LNCaP clone FGC (cell line): Measurements from ENCODE around the gene FER.
"Not testable (repeated sequence)": the region's sequence is repeated elsewhere in the genome, so short reads cannot be mapped to it uniquely, and the experiment has no call there.

Source experiments
- DNase-seq: peaks from one replicate; pipeline ENCODE4 v3.0.0-alpha.2; 2011; ENCODE audit warnings: low read depth
- H3K4me3 ChIP-seq: 2 replicates; pipeline ENCODE4 v1.5.1; 2011; ENCODE audit warnings: mild to moderate bottlenecking, low read depth, low read length, control low read depth
- TF ChIP-seq, protein P1 (sequence below): IDR thresholded peaks from 2 replicates; pipeline ENCODE4 v1.5.1; 2012; ENCODE audit warnings: mild to moderate bottlenecking; ENCODE audit not compliant: control insufficient read depth, insufficient read depth; ENCODE audit errors: extremely low read depth

The FER gene

DNA sequence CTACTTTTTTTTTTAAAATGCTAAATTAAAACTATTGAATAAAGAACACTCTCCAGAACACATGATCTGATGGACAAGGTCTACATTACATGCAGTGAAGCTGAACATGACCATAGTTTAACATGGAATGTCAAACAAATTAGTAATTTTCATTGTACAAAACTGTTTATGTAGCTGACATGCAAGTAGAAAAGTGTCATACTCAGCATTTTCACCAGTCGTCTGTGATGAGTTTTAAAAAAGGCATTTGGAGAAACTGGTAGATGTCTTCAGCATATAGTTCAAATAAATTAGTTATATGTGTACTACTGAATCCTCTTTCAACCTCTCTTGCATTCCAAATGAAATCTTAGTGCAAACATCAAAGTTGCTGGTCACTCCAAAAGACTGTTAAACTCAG, 301.9 kb downstream of the FER start:
- TF ChIP-seq, protein P1, sequence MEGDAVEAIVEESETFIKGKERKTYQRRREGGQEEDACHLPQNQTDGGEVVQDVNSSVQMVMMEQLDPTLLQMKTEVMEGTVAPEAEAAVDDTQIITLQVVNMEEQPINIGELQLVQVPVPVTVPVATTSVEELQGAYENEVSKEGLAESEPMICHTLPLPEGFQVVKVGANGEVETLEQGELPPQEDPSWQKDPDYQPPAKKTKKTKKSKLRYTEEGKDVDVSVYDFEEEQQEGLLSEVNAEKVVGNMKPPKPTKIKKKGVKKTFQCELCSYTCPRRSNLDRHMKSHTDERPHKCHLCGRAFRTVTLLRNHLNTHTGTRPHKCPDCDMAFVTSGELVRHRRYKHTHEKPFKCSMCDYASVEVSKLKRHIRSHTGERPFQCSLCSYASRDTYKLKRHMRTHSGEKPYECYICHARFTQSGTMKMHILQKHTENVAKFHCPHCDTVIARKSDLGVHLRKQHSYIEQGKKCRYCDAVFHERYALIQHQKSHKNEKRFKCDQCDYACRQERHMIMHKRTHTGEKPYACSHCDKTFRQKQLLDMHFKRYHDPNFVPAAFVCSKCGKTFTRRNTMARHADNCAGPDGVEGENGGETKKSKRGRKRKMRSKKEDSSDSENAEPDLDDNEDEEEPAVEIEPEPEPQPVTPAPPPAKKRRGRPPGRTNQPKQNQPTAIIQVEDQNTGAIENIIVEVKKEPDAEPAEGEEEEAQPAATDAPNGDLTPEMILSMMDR: no peak
- no peak overlapping the region for H3K4me3 ChIP-seq
- no peak for DNase-seq

GRCh38 chr5:109050321-109050720, 302.6 kb downstream of the FER start:
- H3K4me3 ChIP-seq, DNase-seq: not testable (repeated sequence)

- not testable (repeated sequence) for H3K4me3 ChIP-seq, DNase-seq
These were observed 304.5 kb downstream of the FER start for GRCh38 chr5:109052216-109052615.

- TF ChIP-seq, protein P1: no peak
- no peak overlapping the region for H3K4me3 ChIP-seq
- DNase-seq: no peak
These were observed 306.3 kb downstream of the FER start for GRCh38 chr5:109053995-109054417.

DNA sequence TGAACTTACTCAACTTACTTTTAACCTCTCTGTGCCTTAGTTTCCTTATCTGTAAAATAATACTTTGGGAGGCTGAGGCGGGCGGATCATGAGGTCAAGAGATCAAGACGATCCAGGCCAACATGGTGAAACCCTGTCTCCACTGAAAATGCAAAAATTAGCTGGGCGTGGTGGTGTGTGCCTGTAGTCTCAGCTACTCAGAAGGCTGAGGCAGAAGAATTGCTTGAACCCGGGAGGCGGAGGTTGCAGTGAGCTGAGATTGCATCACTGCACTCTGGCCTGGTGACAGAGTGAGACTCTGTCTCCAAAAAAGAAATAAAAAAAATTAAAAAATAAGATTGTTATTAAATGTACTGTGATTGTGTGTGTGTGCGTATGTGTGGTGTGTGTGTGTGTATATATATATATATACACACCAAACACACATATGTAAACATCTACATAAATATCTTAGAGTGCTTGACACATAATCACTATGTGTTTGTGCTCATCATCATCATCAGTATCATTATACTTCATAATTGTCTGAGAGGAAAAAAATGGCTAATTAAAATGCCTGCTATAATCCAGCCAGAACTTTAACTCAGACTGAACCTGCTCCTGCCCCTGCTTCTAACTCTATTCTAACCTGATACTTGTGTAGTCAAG, 312.8 kb downstream of the FER start:
- TF ChIP-seq, protein P1: no peak
- DNase-seq: no peak
- no peak overlapping the region for H3K4me3 ChIP-seq

DNA sequence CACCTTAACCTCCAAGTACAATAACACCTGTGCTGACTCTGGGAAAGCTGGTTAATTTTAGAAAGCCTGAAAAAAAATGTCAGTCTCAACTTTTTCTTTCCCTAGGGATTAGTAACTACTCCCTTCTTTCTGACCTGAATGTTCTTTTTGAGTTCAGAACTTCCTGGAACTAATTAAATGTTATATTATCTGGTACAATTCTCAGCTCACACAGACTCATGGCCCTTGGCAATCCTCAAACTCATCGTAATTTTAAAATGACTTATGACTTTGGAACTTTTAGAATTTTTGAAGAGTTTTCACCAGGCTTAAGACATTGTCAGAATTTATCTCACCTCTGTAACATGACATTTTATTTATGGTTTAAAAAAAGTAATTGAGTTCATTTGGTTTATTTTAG, 315.0 kb downstream of the FER start:
- no peak overlapping the region for H3K4me3 ChIP-seq
- TF ChIP-seq, protein P1: no peak
- DNase-seq: no peak

GRCh38 chr5:109063223-109063622, 315.5 kb downstream of the FER start:
- TF ChIP-seq, protein P1: no peak
- H3K4me3 ChIP-seq: no peak overlapping the region
- no peak for DNase-seq

- no peak overlapping the region for H3K4me3 ChIP-seq
- TF ChIP-seq, protein P1: no peak
- no peak for DNase-seq
These were observed 329.0 kb downstream of the FER start for GRCh38 chr5:109076741-109077140.
